Measurements from ENCODE around the gene RAD23B. TPM values are rescaled to one million over a fixed set of nuclear protein-coding genes. Genes with fewer than 3 reads are reported as not detected.
"Not testable (repeated sequence)": the region's sequence is repeated elsewhere in the genome, so short reads cannot be mapped to it uniquely, and the experiment has no call there.

RAD23B gene
- total RNA-seq, 1 donor = 157 TPM

- Histone ChIP-seq H3K27me3 (ENCODE audit: insufficient read depth, low read length) (no peaks in the 10 kb centered on the region), H3K4me1 (ENCODE audit: insufficient read depth, low read length) (peaks cover 16% of the 10 kb centered on the region), H3K27ac (ENCODE audit: low read depth, low read length) (peak overlapping the region; percentile 1), H3K4me3 (ENCODE audit: insufficient read depth, low read length) (no peak overlapping the region), H4K20me1 (ENCODE audit: insufficient read depth, low read length) (peaks cover 93% of the 10 kb centered on the region), H3K36me3 (ENCODE audit: insufficient read depth, low read length) (peaks cover 3% of the 10 kb centered on the region), H3K4me2 (ENCODE audit: insufficient read depth, low read length) (peak overlapping the region; percentile 24), H2AFZ (ENCODE audit: low read length) (no peak overlapping the region), H3K79me2 (ENCODE audit: insufficient read depth, low read length) (peaks cover 100% of the 10 kb centered on the region), H3K9me3 (ENCODE audit: low read depth, low read length) (no peaks in the 10 kb centered on the region)
- DNase-seq (ENCODE audit: insufficient read length, low spot score, missing footprints) = no peak
- no peak for TF ChIP-seq CTCF (IDR thresholded peaks at IDR 0.05; ENCODE audit: extremely low read depth, low read depth, low read length)
These were observed 9.9 kb downstream of the RAD23B start for GRCh38 chr9:107292821-107293542.

GRCh38 chr9:107293543-107294085 lies 10.5 kb downstream of the RAD23B start:
- no peaks in the 10 kb centered on the region for H3K27me3 ChIP-seq (ENCODE audit: insufficient read depth, low read length)
- H3K4me2 ChIP-seq (ENCODE audit: insufficient read depth, low read length) = peak overlapping the region; percentile 24
- no peaks in the 10 kb centered on the region for H3K9me3 ChIP-seq (ENCODE audit: low read depth, low read length)
- peaks cover 3% of the 10 kb centered on the region for H3K36me3 ChIP-seq (ENCODE audit: insufficient read depth, low read length)
- peaks cover 93% of the 10 kb centered on the region for H4K20me1 ChIP-seq (ENCODE audit: insufficient read depth, low read length)
- peaks cover 99% of the 10 kb centered on the region for H3K79me2 ChIP-seq (ENCODE audit: insufficient read depth, low read length)
- DNase-seq (ENCODE audit: insufficient read length, low spot score, missing footprints) = no peak
- no peak overlapping the region for H2AFZ ChIP-seq (ENCODE audit: low read length)
- H3K4me3 ChIP-seq (ENCODE audit: insufficient read depth, low read length) = no peak overlapping the region
- H3K27ac ChIP-seq (ENCODE audit: low read depth, low read length) = peak overlapping the region; percentile 1
- H3K4me1 ChIP-seq (ENCODE audit: insufficient read depth, low read length) = peaks cover 17% of the 10 kb centered on the region
- no peak for TF ChIP-seq CTCF (IDR thresholded peaks at IDR 0.05; ENCODE audit: extremely low read depth, low read depth, low read length)

GRCh38 chr9:107294756-107295155 lies 11.7 kb downstream of the RAD23B start:
- peaks cover 28% of the 10 kb centered on the region for H3K4me1 ChIP-seq (ENCODE audit: insufficient read depth, low read length)
- TF ChIP-seq CTCF (IDR thresholded peaks at IDR 0.05; ENCODE audit: extremely low read depth, low read depth, low read length) = no peak
- H3K27ac ChIP-seq (ENCODE audit: low read depth, low read length) = no peak overlapping the region

GRCh38 chr9:107295995-107296394 lies 12.9 kb downstream of the RAD23B start:
- Histone ChIP-seq H3K4me1 (ENCODE audit: insufficient read depth, low read length) (peaks cover 33% of the 10 kb centered on the region), H3K27ac (ENCODE audit: low read depth, low read length) (no peak overlapping the region), H3K27me3 (ENCODE audit: insufficient read depth, low read length) (no peaks in the 10 kb centered on the region), H2AFZ (ENCODE audit: low read length) (no peak overlapping the region), H3K79me2 (ENCODE audit: insufficient read depth, low read length) (peaks cover 99% of the 10 kb centered on the region), H3K9me3 (ENCODE audit: low read depth, low read length) (no peaks in the 10 kb centered on the region), H3K4me3 (ENCODE audit: insufficient read depth, low read length) (no peak overlapping the region), H3K4me2 (ENCODE audit: insufficient read depth, low read length) (no peak overlapping the region), H4K20me1 (ENCODE audit: insufficient read depth, low read length) (peaks cover 93% of the 10 kb centered on the region), H3K36me3 (ENCODE audit: insufficient read depth, low read length) (peaks cover 3% of the 10 kb centered on the region)
- no peak for TF ChIP-seq CTCF (IDR thresholded peaks at IDR 0.05; ENCODE audit: extremely low read depth, low read depth, low read length)
- no peak for DNase-seq (ENCODE audit: insufficient read length, low spot score, missing footprints)

More at GRCh38 chr9:107294756-107295155, 11.7 kb downstream of the RAD23B start:
- H3K4me2 ChIP-seq (ENCODE audit: insufficient read depth, low read length) = no peak overlapping the region
- H3K79me2 ChIP-seq (ENCODE audit: insufficient read depth, low read length) = peaks cover 99% of the 10 kb centered on the region
- DNase-seq (ENCODE audit: insufficient read length, low spot score, missing footprints) = no peak
- H2AFZ ChIP-seq (ENCODE audit: low read length) = no peak overlapping the region
- H3K9me3 ChIP-seq (ENCODE audit: low read depth, low read length) = no peaks in the 10 kb centered on the region
- peaks cover 95% of the 10 kb centered on the region for H4K20me1 ChIP-seq (ENCODE audit: insufficient read depth, low read length)
- no peak overlapping the region for H3K4me3 ChIP-seq (ENCODE audit: insufficient read depth, low read length)
- H3K27me3 ChIP-seq (ENCODE audit: insufficient read depth, low read length) = no peaks in the 10 kb centered on the region
- peaks cover 3% of the 10 kb centered on the region for H3K36me3 ChIP-seq (ENCODE audit: insufficient read depth, low read length)

- H3K9me3 ChIP-seq (ENCODE audit: low read depth, low read length); H3K4me3 ChIP-seq (ENCODE audit: insufficient read depth, low read length); H2AFZ ChIP-seq (ENCODE audit: low read length); H3K36me3 ChIP-seq (ENCODE audit: insufficient read depth, low read length); H3K27me3 ChIP-seq (ENCODE audit: insufficient read depth, low read length); DNase-seq (ENCODE audit: insufficient read length, low spot score, missing footprints); H3K4me2 ChIP-seq (ENCODE audit: insufficient read depth, low read length); H3K27ac ChIP-seq (ENCODE audit: low read depth, low read length): not testable (repeated sequence)
- Histone ChIP-seq H3K4me1 (ENCODE audit: insufficient read depth, low read length) (peaks cover 34% of the 10 kb centered on the region), H4K20me1 (ENCODE audit: insufficient read depth, low read length) (peaks cover 94% of the 10 kb centered on the region), H3K79me2 (ENCODE audit: insufficient read depth, low read length) (peaks cover 99% of the 10 kb centered on the region)
These were observed 13.5 kb downstream of the RAD23B start for GRCh38 chr9:107296592-107296991.

Measured in osteoblast (primary cell).